Measurements from ENCODE around the gene PHAF1.

Gene PHAF1

DNA sequence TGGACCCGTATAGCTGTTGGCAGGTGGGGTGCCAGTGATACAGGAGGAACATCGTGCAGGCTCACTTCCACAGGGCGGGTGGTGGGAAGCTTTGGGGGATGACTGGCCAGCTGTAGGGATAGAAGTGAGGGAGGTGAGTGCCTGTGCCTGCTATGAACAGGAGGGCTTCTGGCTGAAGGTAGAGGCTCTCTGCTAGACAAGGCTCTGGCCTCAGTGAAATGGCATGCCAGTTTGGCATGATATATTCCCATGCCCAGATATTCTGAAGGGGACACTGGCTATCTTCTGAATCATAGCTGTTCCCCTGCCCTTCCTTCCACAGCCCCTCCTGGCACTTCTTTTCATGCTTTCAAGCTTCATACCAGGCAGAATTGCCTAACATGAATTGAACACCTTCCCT, 19.1 kb downstream of the PHAF1 start:
- no peak overlapping the region for H3K9ac ChIP-seq (ENCODE audit: low read length)
- no peaks in the 10 kb centered on the region for H3F3A ChIP-seq (ENCODE audit: insufficient read depth, low read length)
- no peaks in the 10 kb centered on the region for H3K9me3 ChIP-seq (ENCODE audit: low read length)
- no peak overlapping the region for H3K4me3 ChIP-seq (ENCODE audit: low read depth, low read length, poor library complexity, severe bottlenecking)
- H3K9me2 ChIP-seq (ENCODE audit: low read depth, low read length) = no peaks in the 10 kb centered on the region
- no peaks in the 10 kb centered on the region for H4K20me1 ChIP-seq (ENCODE audit: insufficient read depth, low read length)
- no peak overlapping the region for H3K27ac ChIP-seq (ENCODE audit: low read depth, low read length, poor library complexity, severe bottlenecking)
- TF ChIP-seq, protein P1, sequence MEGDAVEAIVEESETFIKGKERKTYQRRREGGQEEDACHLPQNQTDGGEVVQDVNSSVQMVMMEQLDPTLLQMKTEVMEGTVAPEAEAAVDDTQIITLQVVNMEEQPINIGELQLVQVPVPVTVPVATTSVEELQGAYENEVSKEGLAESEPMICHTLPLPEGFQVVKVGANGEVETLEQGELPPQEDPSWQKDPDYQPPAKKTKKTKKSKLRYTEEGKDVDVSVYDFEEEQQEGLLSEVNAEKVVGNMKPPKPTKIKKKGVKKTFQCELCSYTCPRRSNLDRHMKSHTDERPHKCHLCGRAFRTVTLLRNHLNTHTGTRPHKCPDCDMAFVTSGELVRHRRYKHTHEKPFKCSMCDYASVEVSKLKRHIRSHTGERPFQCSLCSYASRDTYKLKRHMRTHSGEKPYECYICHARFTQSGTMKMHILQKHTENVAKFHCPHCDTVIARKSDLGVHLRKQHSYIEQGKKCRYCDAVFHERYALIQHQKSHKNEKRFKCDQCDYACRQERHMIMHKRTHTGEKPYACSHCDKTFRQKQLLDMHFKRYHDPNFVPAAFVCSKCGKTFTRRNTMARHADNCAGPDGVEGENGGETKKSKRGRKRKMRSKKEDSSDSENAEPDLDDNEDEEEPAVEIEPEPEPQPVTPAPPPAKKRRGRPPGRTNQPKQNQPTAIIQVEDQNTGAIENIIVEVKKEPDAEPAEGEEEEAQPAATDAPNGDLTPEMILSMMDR (IDR thresholded peaks at IDR 0.05; ENCODE audit: low read length) = no peak
- TF ChIP-seq EZH2 (IDR thresholded peaks at IDR 0.05; ENCODE audit: borderline replicate concordance, low read length) = no peak
- no peak overlapping the region for H3K4me2 ChIP-seq (ENCODE audit: low read length)
- no peak overlapping the region for H2AFZ ChIP-seq (ENCODE audit: low read length)
- H3K4me1 ChIP-seq (ENCODE audit: insufficient read depth, low read length, severe bottlenecking) = no peaks in the 10 kb centered on the region
- H3K36me3 ChIP-seq (ENCODE audit: insufficient read depth, low read length) = peaks cover 62% of the 10 kb centered on the region
- no peaks in the 10 kb centered on the region for H3K79me2 ChIP-seq (ENCODE audit: insufficient read depth, low read length)
- no peaks in the 10 kb centered on the region for H3K27me3 ChIP-seq (ENCODE audit: insufficient read depth, low read length)

DNA sequence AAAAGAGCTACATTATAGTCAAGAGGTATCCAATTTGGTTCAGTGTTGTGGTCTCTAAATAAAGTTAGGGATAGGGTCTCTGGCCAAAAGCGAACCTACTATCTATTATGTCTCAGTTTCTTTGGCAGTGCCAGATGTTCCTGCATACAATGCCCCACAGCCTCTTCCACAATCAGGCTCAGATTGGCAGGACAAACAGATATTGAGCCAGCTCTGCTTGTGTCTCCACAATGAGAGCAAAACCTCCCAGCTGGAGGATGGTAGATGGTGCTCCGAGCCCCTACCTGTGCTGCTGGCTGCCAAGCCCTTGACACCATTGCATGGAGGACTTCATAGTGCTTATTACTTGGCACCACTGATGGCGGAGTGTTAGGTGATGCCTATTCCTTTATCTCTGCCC, 19.7 kb downstream of the PHAF1 start:
- Histone ChIP-seq H3K4me2 (ENCODE audit: low read length) (no peak overlapping the region), H3K36me3 (ENCODE audit: insufficient read depth, low read length) (peaks cover 63% of the 10 kb centered on the region), H3K9me2 (ENCODE audit: low read depth, low read length) (no peaks in the 10 kb centered on the region), H3K79me2 (ENCODE audit: insufficient read depth, low read length) (no peaks in the 10 kb centered on the region), H3K4me3 (ENCODE audit: low read depth, low read length, poor library complexity, severe bottlenecking) (no peak overlapping the region), H3K4me1 (ENCODE audit: insufficient read depth, low read length, severe bottlenecking) (no peaks in the 10 kb centered on the region), H3K9ac (ENCODE audit: low read length) (no peak overlapping the region), H2AFZ (ENCODE audit: low read length) (no peak overlapping the region), H3K9me3 (ENCODE audit: low read length) (no peaks in the 10 kb centered on the region), H3K27me3 (ENCODE audit: insufficient read depth, low read length) (no peaks in the 10 kb centered on the region), H4K20me1 (ENCODE audit: insufficient read depth, low read length) (no peaks in the 10 kb centered on the region), H3K27ac (ENCODE audit: low read depth, low read length, poor library complexity, severe bottlenecking) (no peak overlapping the region), H3F3A (ENCODE audit: insufficient read depth, low read length) (no peaks in the 10 kb centered on the region)
- TF ChIP-seq EZH2 (IDR thresholded peaks at IDR 0.05; ENCODE audit: borderline replicate concordance, low read length) = no peak
- TF ChIP-seq, protein P1 (IDR thresholded peaks at IDR 0.05; ENCODE audit: low read length) = no peak

DNA sequence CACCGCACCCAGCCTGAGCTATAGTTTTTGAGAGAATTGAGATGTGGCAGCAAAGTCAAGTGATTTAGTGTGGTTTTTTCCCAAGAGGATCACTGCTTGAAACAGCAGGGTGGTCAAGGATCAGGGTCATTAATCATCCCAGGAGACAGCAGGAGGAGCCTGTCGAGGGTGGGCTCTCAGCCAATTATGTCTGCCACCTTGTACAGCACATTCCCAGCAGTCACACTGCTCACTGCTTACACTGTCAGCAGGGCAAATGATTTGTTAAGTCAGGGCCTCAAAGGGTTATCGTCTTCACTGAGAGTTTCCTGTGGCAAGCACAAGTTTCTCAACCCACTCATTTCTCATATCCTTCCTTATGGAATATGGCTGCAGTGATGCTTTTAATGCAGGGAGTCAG, 27.9 kb downstream of the PHAF1 start:
- H3K27ac ChIP-seq (ENCODE audit: low read depth, low read length, poor library complexity, severe bottlenecking) = no peak overlapping the region
- H3K4me1 ChIP-seq (ENCODE audit: insufficient read depth, low read length, severe bottlenecking) = no peaks in the 10 kb centered on the region
- no peak overlapping the region for H3K9ac ChIP-seq (ENCODE audit: low read length)
- TF ChIP-seq, protein P1 (IDR thresholded peaks at IDR 0.05; ENCODE audit: low read length) = no peak
- TF ChIP-seq EZH2 (IDR thresholded peaks at IDR 0.05; ENCODE audit: borderline replicate concordance, low read length) = no peak
- peaks cover 82% of the 10 kb centered on the region for H3K36me3 ChIP-seq (ENCODE audit: insufficient read depth, low read length)
- no peaks in the 10 kb centered on the region for H3K9me2 ChIP-seq (ENCODE audit: low read depth, low read length)
- H3K27me3 ChIP-seq (ENCODE audit: insufficient read depth, low read length) = no peaks in the 10 kb centered on the region
- H3F3A ChIP-seq (ENCODE audit: insufficient read depth, low read length) = no peaks in the 10 kb centered on the region
- no peaks in the 10 kb centered on the region for H3K9me3 ChIP-seq (ENCODE audit: low read length)
- no peak overlapping the region for H2AFZ ChIP-seq (ENCODE audit: low read length)
- H3K79me2 ChIP-seq (ENCODE audit: insufficient read depth, low read length) = no peaks in the 10 kb centered on the region
- no peak overlapping the region for H3K4me3 ChIP-seq (ENCODE audit: low read depth, low read length, poor library complexity, severe bottlenecking)
- H3K4me2 ChIP-seq (ENCODE audit: low read length) = no peak overlapping the region
- H4K20me1 ChIP-seq (ENCODE audit: insufficient read depth, low read length) = no peaks in the 10 kb centered on the region
